Effector memory CD4-positive, alpha-beta T cell (primary cell): Measurements from ENCODE around the gene ZSCAN4.
A peak's percentile ranks its signal among the peaks of the same experiment; 100 is the strongest.

Experiments used
- DNase-seq, 3 donors: peaks; one replicate each; pipeline ENCODE4 v3.0.0-alpha.2; 2020
- H3K27ac ChIP-seq: 2 replicates; pipeline ENCODE4 v1.7.0; 2013; ENCODE audit warnings: mild to moderate bottlenecking, low read length, moderate library complexity; ENCODE audit not compliant: insufficient read depth, poor library complexity, severe bottlenecking
- H3K27me3 ChIP-seq: replicated peaks from 2 replicates; pipeline ENCODE4 v1.7.0; 2013; ENCODE audit warnings: mild to moderate bottlenecking, low read length; ENCODE audit not compliant: insufficient read depth, control insufficient read depth, poor library complexity, severe bottlenecking
- H3K36me3 ChIP-seq: 2 replicates; pipeline ENCODE4 v1.7.0; 2013; ENCODE audit warnings: mild to moderate bottlenecking, low read length, moderate library complexity; ENCODE audit not compliant: control insufficient read depth, insufficient read depth
- H3K4me1 ChIP-seq: 2 replicates; pipeline ENCODE4 v1.7.0; 2013; ENCODE audit warnings: low read length, mild to moderate bottlenecking; ENCODE audit not compliant: control insufficient read depth, insufficient read depth, poor library complexity, severe bottlenecking
- H3K4me3 ChIP-seq: 2 replicates; pipeline ENCODE4 v1.7.0; 2013; ENCODE audit warnings: low read length, low read depth, mild to moderate bottlenecking; ENCODE audit not compliant: insufficient read depth, poor library complexity, severe bottlenecking
- H3K9me3 ChIP-seq: 2 replicates; pipeline ENCODE4 v1.7.0; 2013; ENCODE audit warnings: mild to moderate bottlenecking, low read length, moderate library complexity; ENCODE audit not compliant: control insufficient read depth

ZSCAN4 gene

GRCh38 chr19:57648331-57649003, 20.3 kb upstream of the ZSCAN4 start:
- Histone ChIP-seq H3K36me3 (no peaks in the 10 kb centered on the region), H3K4me3 (no peak overlapping the region), H3K27me3 (no peaks in the 10 kb centered on the region), H3K27ac (no peak overlapping the region), H3K9me3 (peaks cover 14% of the 10 kb centered on the region), H3K4me1 (no peaks in the 10 kb centered on the region)
- DNase-seq, result no peak

- no peak for DNase-seq
- Histone ChIP-seq H3K27ac (no peak overlapping the region), H3K9me3 (peaks cover 2% of the 10 kb centered on the region), H3K36me3 (no peaks in the 10 kb centered on the region), H3K4me1 (no peaks in the 10 kb centered on the region), H3K4me3 (no peak overlapping the region), H3K27me3 (no peaks in the 10 kb centered on the region)
Measured at GRCh38 chr19:57651654-57651996, 17.1 kb upstream of the ZSCAN4 start.

GRCh38 chr19:57653689-57654088, 15.0 kb upstream of the ZSCAN4 start:
- no peak overlapping the region for H3K4me3 ChIP-seq
- no peaks in the 10 kb centered on the region for H3K4me1 ChIP-seq
- H3K36me3 ChIP-seq, result no peaks in the 10 kb centered on the region
- no peaks in the 10 kb centered on the region for H3K27me3 ChIP-seq
- H3K9me3 ChIP-seq, result no peaks in the 10 kb centered on the region
- no peak for DNase-seq
- no peak overlapping the region for H3K27ac ChIP-seq

GRCh38 chr19:57655443-57655842, 13.3 kb upstream of the ZSCAN4 start:
- Histone ChIP-seq H3K27ac (no peak overlapping the region), H3K4me3 (no peak overlapping the region), H3K27me3 (no peaks in the 10 kb centered on the region), H3K9me3 (no peaks in the 10 kb centered on the region), H3K36me3 (no peaks in the 10 kb centered on the region), H3K4me1 (no peaks in the 10 kb centered on the region)
- DNase-seq, result no peak

GRCh38 chr19:57656346-57656745, 12.4 kb upstream of the ZSCAN4 start:
- DNase-seq, result no peak
- no peaks in the 10 kb centered on the region for H3K9me3 ChIP-seq
- no peaks in the 10 kb centered on the region for H3K36me3 ChIP-seq
- H3K4me1 ChIP-seq, result no peaks in the 10 kb centered on the region
- H3K27ac ChIP-seq, result no peak overlapping the region
- H3K27me3 ChIP-seq, result no peaks in the 10 kb centered on the region
- H3K4me3 ChIP-seq, result no peak overlapping the region

GRCh38 chr19:57664269-57665127, 4.2 kb upstream of the ZSCAN4 start:
- H3K27me3 ChIP-seq, result peaks cover 16% of the 10 kb centered on the region
- no peaks in the 10 kb centered on the region for H3K36me3 ChIP-seq
- H3K9me3 ChIP-seq, result no peaks in the 10 kb centered on the region
- DNase-seq, result no peak
- no peak overlapping the region for H3K27ac ChIP-seq
- peak overlapping the region; percentile 40 for H3K4me3 ChIP-seq
- peaks cover 3% of the 10 kb centered on the region for H3K4me1 ChIP-seq

GRCh38 chr19:57665261-57665806, 3.4 kb upstream of the ZSCAN4 start:
- Histone ChIP-seq H3K4me1 (peaks cover 3% of the 10 kb centered on the region), H3K36me3 (no peaks in the 10 kb centered on the region), H3K27ac (no peak overlapping the region), H3K4me3 (no peak overlapping the region), H3K9me3 (no peaks in the 10 kb centered on the region), H3K27me3 (peaks cover 16% of the 10 kb centered on the region)
- DNase-seq, result no peak

- H3K27ac ChIP-seq, result no peak overlapping the region
- peaks cover 16% of the 10 kb centered on the region for H3K27me3 ChIP-seq
- H3K4me1 ChIP-seq, result peaks cover 3% of the 10 kb centered on the region
- H3K36me3 ChIP-seq, result no peaks in the 10 kb centered on the region
- no peak overlapping the region for H3K4me3 ChIP-seq
- no peaks in the 10 kb centered on the region for H3K9me3 ChIP-seq
- no peak for DNase-seq
Measured at GRCh38 chr19:57667228-57667627, 1.5 kb upstream of the ZSCAN4 start.

GRCh38 chr19:57671124-57671895, 2.6 kb downstream of the ZSCAN4 start:
- no peaks in the 10 kb centered on the region for H3K36me3 ChIP-seq
- no peak overlapping the region for H3K27ac ChIP-seq
- no peak overlapping the region for H3K4me3 ChIP-seq
- H3K4me1 ChIP-seq, result no peaks in the 10 kb centered on the region
- H3K27me3 ChIP-seq, result no peaks in the 10 kb centered on the region
- no peak for DNase-seq
- H3K9me3 ChIP-seq, result no peaks in the 10 kb centered on the region
